HG03457 (cell line): ENCODE measurements around the gene GTPBP3.
"Not testable (repeated sequence)": the region's sequence is repeated elsewhere in the genome, so short reads cannot be mapped to it uniquely, and the experiment has no call there.

Source experiments
- ATAC-seq: cut with Tn5 transposase; IDR thresholded peaks from one replicate; pipeline ENCODE4 v1.9.1; 2021; ENCODE audit warnings: moderate number of reproducible peaks; ENCODE audit not compliant: unreplicated experiment

Gene GTPBP3

GRCh38 chr19:17341386-17341785 is 4.0 kb downstream of the GTPBP3 start:
- no peak for ATAC-seq

- ATAC-seq: no peak
These were observed 4.5 kb downstream of the GTPBP3 start for GRCh38 chr19:17341845-17342244.

GRCh38 chr19:17346109-17346671 is 8.8 kb downstream of the GTPBP3 start:
- ATAC-seq: no peak

- ATAC-seq: no peak
These were observed 10.0 kb downstream of the GTPBP3 start for GRCh38 chr19:17347361-17347760.

GRCh38 chr19:17347877-17348276 is 10.5 kb downstream of the GTPBP3 start:
- ATAC-seq: no peak

GRCh38 chr19:17348700-17349099 is 11.3 kb downstream of the GTPBP3 start:
- ATAC-seq: no peak

GRCh38 chr19:17351815-17352435 is 14.6 kb downstream of the GTPBP3 start:
- no peak for ATAC-seq

GRCh38 chr19:17352608-17353280 is 15.4 kb downstream of the GTPBP3 start:
- ATAC-seq: no peak

- no peak for ATAC-seq
These were observed 16.0 kb downstream of the GTPBP3 start for GRCh38 chr19:17353386-17353785.

- ATAC-seq: no peak
These were observed 19.8 kb downstream of the GTPBP3 start for GRCh38 chr19:17357078-17357666.

GRCh38 chr19:17357724-17358123 is 20.4 kb downstream of the GTPBP3 start:
- no peak for ATAC-seq

GRCh38 chr19:17358395-17358794 is 21.0 kb downstream of the GTPBP3 start:
- ATAC-seq: no peak

GRCh38 chr19:17359905-17360800 is 22.8 kb downstream of the GTPBP3 start:
- no peak for ATAC-seq

GRCh38 chr19:17363852-17364605 is 26.7 kb downstream of the GTPBP3 start:
- ATAC-seq: not testable (repeated sequence)

GRCh38 chr19:17365361-17365760 is 28.0 kb downstream of the GTPBP3 start:
- no peak for ATAC-seq

GRCh38 chr19:17370026-17370587 is 32.8 kb downstream of the GTPBP3 start:
- peak; percentile 58 for ATAC-seq

- no peak for ATAC-seq
These were observed 39.7 kb downstream of the GTPBP3 start, which contains the start of gene PLVAP for GRCh38 chr19:17376935-17377600. TSS of gene PLVAP (minus strand) at chr19:17377342. CDS start at chr19:17377288, 54 bp downstream.

- ATAC-seq: no peak
These were observed 40.9 kb downstream of the GTPBP3 start for GRCh38 chr19:17378271-17378670.

GRCh38 chr19:17379221-17379631 is 41.9 kb downstream of the GTPBP3 start:
- no peak for ATAC-seq
